IPS-18a (cell line): Measurements from ENCODE around the gene RNF111.
A peak's percentile ranks its signal among the peaks of the same experiment; 100 is the strongest.

Source experiments
- H3K27ac ChIP-seq: one replicate; pipeline ENCODE4 v1.5.1; 2013; ENCODE audit warnings: low read length
- H3K27me3 ChIP-seq: one replicate; pipeline ENCODE4 v1.6.1; 2013; ENCODE audit warnings: mild to moderate bottlenecking, low read length; ENCODE audit not compliant: control insufficient read depth, insufficient read depth
- H3K36me3 ChIP-seq: one replicate; pipeline ENCODE4 v1.6.1; 2013; ENCODE audit warnings: low read depth, low read length; ENCODE audit not compliant: control insufficient read depth
- H3K4me1 ChIP-seq: one replicate; pipeline ENCODE4 v1.6.1; 2013; ENCODE audit warnings: low read depth, low read length; ENCODE audit not compliant: control insufficient read depth
- H3K4me3 ChIP-seq: one replicate; pipeline ENCODE4 v1.5.1; 2013; ENCODE audit warnings: low read length
- H3K9ac ChIP-seq: one replicate; pipeline ENCODE4 v1.6.1; 2013; ENCODE audit warnings: mild to moderate bottlenecking, low read length, moderate library complexity
- H3K9me3 ChIP-seq: one replicate; pipeline ENCODE4 v1.6.1; 2013; ENCODE audit warnings: low read depth, low read length; ENCODE audit not compliant: control insufficient read depth

RNF111 gene

GRCh38 chr15:59069430-59069829, 82.0 kb downstream of the RNF111 start:
- Histone ChIP-seq H3K4me1 (no peaks in the 10 kb centered on the region), H3K4me3 (no peak overlapping the region), H3K36me3 (peaks cover 43% of the 10 kb centered on the region), H3K9me3 (no peaks in the 10 kb centered on the region), H3K27ac (no peak overlapping the region), H3K9ac (no peak overlapping the region), H3K27me3 (no peaks in the 10 kb centered on the region)

GRCh38 chr15:59074607-59075006, 87.1 kb downstream of the RNF111 start:
- Histone ChIP-seq H3K27ac (no peak overlapping the region), H3K36me3 (peaks cover 24% of the 10 kb centered on the region), H3K27me3 (no peaks in the 10 kb centered on the region)

GRCh38 chr15:59087731-59088130, 100.3 kb downstream of the RNF111 start:
- Histone ChIP-seq H3K9me3 (no peaks in the 10 kb centered on the region), H3K9ac (no peak overlapping the region), H3K36me3 (peaks cover 33% of the 10 kb centered on the region), H3K27me3 (no peaks in the 10 kb centered on the region), H3K27ac (no peak overlapping the region), H3K4me1 (no peaks in the 10 kb centered on the region), H3K4me3 (no peak overlapping the region)

More at GRCh38 chr15:59074607-59075006, 87.1 kb downstream of the RNF111 start:
- Histone ChIP-seq H3K4me1 (no peaks in the 10 kb centered on the region), H3K9ac (no peak overlapping the region), H3K9me3 (no peaks in the 10 kb centered on the region), H3K4me3 (no peak overlapping the region)

GRCh38 chr15:59094077-59094476, 106.6 kb downstream of the RNF111 start:
- H3K36me3 ChIP-seq: peaks cover 53% of the 10 kb centered on the region
- H3K4me3 ChIP-seq: no peak overlapping the region

GRCh38 chr15:59096429-59096828, 109.0 kb downstream of the RNF111 start:
- no peak overlapping the region for H3K9ac ChIP-seq
- H3K4me1 ChIP-seq: no peaks in the 10 kb centered on the region
- H3K9me3 ChIP-seq: no peaks in the 10 kb centered on the region
- H3K4me3 ChIP-seq: no peak overlapping the region
- H3K27ac ChIP-seq: no peak overlapping the region
- no peaks in the 10 kb centered on the region for H3K27me3 ChIP-seq
- peaks cover 44% of the 10 kb centered on the region for H3K36me3 ChIP-seq

More at GRCh38 chr15:59094077-59094476, 106.6 kb downstream of the RNF111 start:
- no peak overlapping the region for H3K9ac ChIP-seq
- H3K27me3 ChIP-seq: no peaks in the 10 kb centered on the region
- H3K9me3 ChIP-seq: no peaks in the 10 kb centered on the region
- no peaks in the 10 kb centered on the region for H3K4me1 ChIP-seq
- H3K27ac ChIP-seq: no peak overlapping the region

GRCh38 chr15:59099162-59099685, 111.8 kb downstream of the RNF111 start:
- Histone ChIP-seq H3K36me3 (peaks cover 24% of the 10 kb centered on the region), H3K4me3 (no peak overlapping the region), H3K9me3 (no peaks in the 10 kb centered on the region), H3K4me1 (no peaks in the 10 kb centered on the region), H3K9ac (no peak overlapping the region), H3K27me3 (no peaks in the 10 kb centered on the region), H3K27ac (no peak overlapping the region)

GRCh38 chr15:59104602-59104911, 117.1 kb downstream of the RNF111 start:
- H3K27me3 ChIP-seq: no peaks in the 10 kb centered on the region
- H3K36me3 ChIP-seq: peaks cover 26% of the 10 kb centered on the region
- peaks cover 3% of the 10 kb centered on the region for H3K4me1 ChIP-seq
- H3K4me3 ChIP-seq: peak overlapping the region; percentile 98
- peak overlapping the region; percentile 97 for H3K9ac ChIP-seq
- H3K27ac ChIP-seq: peak overlapping the region; percentile 89
- no peaks in the 10 kb centered on the region for H3K9me3 ChIP-seq

- Histone ChIP-seq H3K4me1 (peaks cover 3% of the 10 kb centered on the region), H3K36me3 (peaks cover 28% of the 10 kb centered on the region), H3K4me3 (peak within 1 kb of the TSS; percentile 98), H3K9me3 (no peaks in the 10 kb centered on the region), H3K9ac (peak within 1 kb of the TSS; percentile 97), H3K27me3 (no peaks in the 10 kb centered on the region), H3K27ac (peak within 1 kb of the TSS; percentile 89)
These were observed 117.7 kb downstream of the RNF111 start, which contains the start of gene CCNB2 for GRCh38 chr15:59104912-59105732. Gene CCNB2 (plus strand): TSS chr15:59105146. CDS start chr15:59105269, 123 bp downstream.

- peak overlapping the region; percentile 98 for H3K4me3 ChIP-seq
- H3K9ac ChIP-seq: peak overlapping the region; percentile 97
- H3K9me3 ChIP-seq: no peaks in the 10 kb centered on the region
- peaks cover 36% of the 10 kb centered on the region for H3K36me3 ChIP-seq
- peak overlapping the region; percentile 89 for H3K27ac ChIP-seq
- H3K27me3 ChIP-seq: no peaks in the 10 kb centered on the region
- H3K4me1 ChIP-seq: peaks cover 3% of the 10 kb centered on the region
These were observed 118.4 kb downstream of the RNF111 start for GRCh38 chr15:59105854-59106253.

- no peaks in the 10 kb centered on the region for H3K27me3 ChIP-seq
- no peaks in the 10 kb centered on the region for H3K4me1 ChIP-seq
- no peak overlapping the region for H3K4me3 ChIP-seq
- H3K9me3 ChIP-seq: no peaks in the 10 kb centered on the region
- no peak overlapping the region for H3K9ac ChIP-seq
- H3K36me3 ChIP-seq: peaks cover 74% of the 10 kb centered on the region
- no peak overlapping the region for H3K27ac ChIP-seq
These were observed 123.8 kb downstream of the RNF111 start for GRCh38 chr15:59111251-59111650.

- H3K27ac ChIP-seq: no peak overlapping the region
- H3K27me3 ChIP-seq: no peaks in the 10 kb centered on the region
- H3K4me1 ChIP-seq: no peaks in the 10 kb centered on the region
- H3K36me3 ChIP-seq: peaks cover 81% of the 10 kb centered on the region
- no peak overlapping the region for H3K9ac ChIP-seq
- no peak overlapping the region for H3K4me3 ChIP-seq
- no peaks in the 10 kb centered on the region for H3K9me3 ChIP-seq
These were observed 127.6 kb downstream of the RNF111 start for GRCh38 chr15:59115047-59115446.

GRCh38 chr15:59116141-59116540, 128.7 kb downstream of the RNF111 start:
- Histone ChIP-seq H3K4me3 (no peak overlapping the region), H3K36me3 (peaks cover 81% of the 10 kb centered on the region), H3K27me3 (no peaks in the 10 kb centered on the region), H3K9me3 (no peaks in the 10 kb centered on the region), H3K9ac (no peak overlapping the region), H3K4me1 (no peaks in the 10 kb centered on the region), H3K27ac (no peak overlapping the region)
